HG03066 (cell line): ENCODE measurements around the gene MANBA.
A peak's percentile ranks its signal among the peaks of the same experiment; 100 is the strongest.
"Not testable (repeated sequence)": the region's sequence is repeated elsewhere in the genome, so short reads cannot be mapped to it uniquely, and the experiment has no call there.

Experiments used
- ATAC-seq: cut with Tn5 transposase; IDR thresholded peaks from one replicate; pipeline ENCODE4 v1.9.1; 2021; ENCODE audit warnings: low read depth; ENCODE audit not compliant: unreplicated experiment

The MANBA gene

GRCh38 chr4:102764901-102765300, 4.1 kb upstream of the MANBA start:
- no peak for ATAC-seq

GRCh38 chr4:102761906-102762305, 1.1 kb upstream of the MANBA start:
- ATAC-seq = no peak

DNA sequence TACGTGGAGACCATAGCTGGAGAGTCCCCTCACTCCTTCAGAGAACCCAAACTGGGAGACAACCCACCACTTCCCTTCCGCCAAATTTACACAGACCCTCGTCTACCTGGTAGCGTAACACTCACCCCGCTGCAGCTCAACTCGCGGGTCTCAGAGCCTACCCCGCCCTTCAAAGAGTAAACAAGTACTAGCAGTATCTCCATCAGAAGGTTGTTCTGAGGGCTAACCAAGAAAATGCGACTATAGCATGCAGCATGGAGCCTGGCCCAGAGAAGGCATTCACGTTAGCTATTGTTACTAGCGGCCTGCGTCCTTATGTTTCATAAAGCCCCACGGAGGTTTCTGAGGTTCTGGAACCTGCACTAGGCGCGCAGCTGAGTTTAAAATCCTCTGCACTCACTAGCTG, 531 bp upstream of the MANBA start:
- ATAC-seq = peak; percentile 12

DNA sequence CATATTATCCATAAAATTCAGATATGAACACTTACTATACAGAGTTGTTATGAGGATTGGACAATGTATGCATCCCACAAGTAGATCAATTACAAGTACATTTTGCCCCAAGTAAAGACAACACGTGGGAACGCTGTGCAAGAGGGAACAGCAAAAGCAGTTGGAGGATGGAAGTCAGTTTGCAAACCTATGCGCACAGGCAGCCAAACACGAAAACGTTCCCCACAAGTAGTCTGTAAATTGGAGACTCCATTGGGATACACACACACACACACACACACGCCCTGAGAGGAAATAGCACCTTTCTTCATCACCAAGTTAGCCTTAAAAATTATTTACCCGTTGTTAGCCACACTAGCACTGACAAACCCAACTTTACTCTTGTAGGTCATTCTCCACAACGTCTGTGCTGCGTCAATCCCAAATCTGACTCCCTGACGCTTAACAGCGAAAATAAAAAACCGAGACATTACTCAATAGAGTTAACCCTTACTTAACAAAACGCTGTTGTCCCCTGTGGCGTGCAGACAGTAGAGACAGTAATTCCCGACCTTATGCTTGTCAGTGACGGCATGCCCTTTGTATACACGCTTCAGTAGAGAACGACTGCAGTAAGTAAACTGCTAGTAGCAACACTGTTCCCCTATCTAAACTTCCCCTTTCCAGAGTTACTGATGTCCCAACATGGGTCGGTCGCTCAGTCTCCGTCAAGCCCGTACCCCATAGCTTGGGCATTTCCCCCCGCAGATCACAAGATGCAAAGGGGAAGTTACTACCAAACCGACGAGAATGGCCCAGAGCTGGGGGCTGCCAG, 730 bp downstream of the MANBA start:
- ATAC-seq = peak; percentile 54

GRCh38 chr4:102758241-102759160, 2.3 kb downstream of the MANBA start:
- ATAC-seq = no peak

- no peak for ATAC-seq
These were observed 3.1 kb downstream of the MANBA start for GRCh38 chr4:102757681-102758080.

GRCh38 chr4:102754044-102754443, 6.7 kb downstream of the MANBA start:
- ATAC-seq = no peak

DNA sequence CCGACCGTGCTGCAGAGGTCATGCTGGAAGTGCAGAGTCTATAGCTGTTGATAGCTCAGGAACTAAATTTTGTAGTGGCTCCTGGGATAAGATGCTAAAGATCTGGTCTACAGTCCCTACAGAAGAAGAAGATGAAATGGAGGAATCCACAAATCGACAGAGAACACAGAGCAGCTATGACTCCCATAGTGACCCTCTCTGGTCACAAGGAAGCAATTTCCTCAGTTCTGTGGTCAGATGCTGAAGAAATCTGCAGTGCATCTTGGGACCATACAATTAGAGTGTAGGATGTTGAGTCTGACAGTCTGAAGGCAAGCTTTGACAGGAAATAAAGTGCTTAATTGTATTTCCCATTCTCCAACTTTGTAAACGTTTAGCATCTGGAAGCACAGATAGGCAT, 8.8 kb downstream of the MANBA start:
- no peak for ATAC-seq

DNA sequence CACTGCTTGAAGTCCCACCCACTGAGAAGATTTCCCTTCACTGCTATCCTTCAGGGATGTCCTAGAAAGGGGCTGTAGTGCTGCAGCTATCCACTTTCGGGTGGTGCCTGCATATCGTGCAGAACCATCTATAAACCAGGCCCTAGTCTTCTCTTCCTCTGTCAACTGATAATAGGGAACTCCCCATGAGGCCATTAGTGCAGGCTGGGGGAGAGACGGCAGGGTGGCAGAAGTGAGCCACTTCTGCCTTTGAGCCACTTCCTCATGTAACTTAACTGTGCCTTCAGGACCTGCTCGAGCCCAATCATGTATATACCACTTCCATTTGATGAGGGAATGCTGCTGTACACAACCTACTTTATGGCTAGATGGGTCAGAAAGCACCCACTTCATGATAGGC, 17.4 kb downstream of the MANBA start:
- peak; percentile 98 for ATAC-seq

DNA sequence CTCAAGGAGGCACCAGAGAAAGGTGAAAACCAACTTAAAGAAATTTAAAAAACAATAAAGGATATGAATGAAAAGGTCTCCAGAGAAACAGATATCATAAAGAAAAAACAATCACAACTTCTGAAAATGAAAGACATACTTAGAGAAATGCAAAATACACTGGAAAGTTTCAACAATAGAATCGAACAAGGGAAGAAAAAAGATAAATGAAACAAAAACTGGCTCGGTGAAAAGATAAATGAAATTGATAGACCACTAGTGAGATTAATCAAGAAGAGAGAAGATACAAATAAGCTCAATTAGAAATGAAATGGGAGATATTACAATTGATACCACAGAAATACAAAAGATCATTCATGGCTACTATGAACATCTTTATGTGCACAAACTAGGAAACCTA, 22.0 kb downstream of the MANBA start:
- ATAC-seq = not testable (repeated sequence)

DNA sequence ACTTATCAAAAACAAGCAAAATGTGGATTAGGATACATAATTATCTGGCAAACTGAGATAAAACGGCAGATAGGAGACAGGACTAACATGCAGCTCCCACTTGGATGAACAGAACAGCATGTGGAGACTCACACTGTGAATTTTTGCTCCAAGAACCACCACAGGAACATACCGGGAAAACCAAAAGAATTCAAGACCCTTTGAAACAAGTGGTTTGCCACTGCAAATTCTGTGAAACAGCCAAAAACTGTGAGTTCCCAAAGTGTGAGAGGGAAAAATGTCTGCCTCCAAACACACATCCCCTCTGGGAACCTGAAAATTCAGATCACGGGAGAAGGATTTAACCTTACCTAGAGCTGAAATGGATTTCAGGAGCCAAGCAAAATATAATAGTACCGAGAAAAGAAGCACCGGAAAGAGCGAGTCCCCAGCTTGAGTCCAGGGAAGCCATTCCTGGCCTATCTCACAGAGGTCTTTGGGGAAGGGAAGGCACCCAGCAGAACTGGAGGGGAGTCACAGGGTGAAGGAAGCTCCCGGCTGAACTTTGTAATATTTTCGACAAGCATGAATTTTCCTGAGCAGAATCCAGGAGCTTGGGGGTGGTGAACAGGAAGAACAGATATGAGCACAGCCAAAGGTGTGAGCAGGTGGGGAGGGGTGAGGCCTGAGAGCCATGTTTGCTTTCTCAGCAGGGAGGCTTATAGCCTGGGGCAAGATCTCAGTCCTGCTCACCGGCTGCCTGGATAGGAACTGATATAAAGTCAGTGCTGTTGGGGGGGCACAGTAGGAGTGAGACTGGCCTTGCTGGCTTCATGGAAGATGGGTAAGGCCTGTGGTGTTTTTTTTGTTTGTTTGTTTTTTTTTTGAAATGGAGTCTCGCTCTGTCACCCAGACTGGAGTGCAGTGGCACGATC, 23.9 kb downstream of the MANBA start:
- ATAC-seq = no peak

- no peak for ATAC-seq
These were observed 25.2 kb downstream of the MANBA start for GRCh38 chr4:102735582-102735981.

GRCh38 chr4:102734591-102735385, 26.0 kb downstream of the MANBA start:
- ATAC-seq = peak; percentile 99

- ATAC-seq = no peak
These were observed 26.7 kb downstream of the MANBA start for GRCh38 chr4:102734116-102734515.

DNA sequence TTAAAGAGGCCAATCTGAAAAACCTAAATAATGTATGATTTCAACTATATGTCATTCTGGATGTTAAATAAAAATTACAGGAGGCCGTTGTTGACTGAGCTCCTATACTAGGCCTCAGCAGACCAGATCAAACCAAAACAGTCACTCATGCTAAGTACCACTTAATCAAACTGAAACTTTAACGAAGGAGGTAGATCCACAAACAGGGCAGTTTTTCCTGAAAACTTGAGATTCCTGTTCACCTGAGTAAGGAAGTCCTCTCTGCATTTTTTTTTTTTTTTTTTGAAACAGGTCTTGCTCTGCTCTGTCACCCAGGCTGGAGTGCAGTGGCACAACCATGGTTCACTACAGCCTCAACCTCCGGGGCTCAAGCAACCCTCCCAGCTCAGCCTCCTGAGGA, 27.7 kb downstream of the MANBA start:
- ATAC-seq = no peak

GRCh38 chr4:102732678-102733077, 28.1 kb downstream of the MANBA start:
- no peak for ATAC-seq

GRCh38 chr4:102730968-102731533, 29.7 kb downstream of the MANBA start:
- no peak for ATAC-seq

DNA sequence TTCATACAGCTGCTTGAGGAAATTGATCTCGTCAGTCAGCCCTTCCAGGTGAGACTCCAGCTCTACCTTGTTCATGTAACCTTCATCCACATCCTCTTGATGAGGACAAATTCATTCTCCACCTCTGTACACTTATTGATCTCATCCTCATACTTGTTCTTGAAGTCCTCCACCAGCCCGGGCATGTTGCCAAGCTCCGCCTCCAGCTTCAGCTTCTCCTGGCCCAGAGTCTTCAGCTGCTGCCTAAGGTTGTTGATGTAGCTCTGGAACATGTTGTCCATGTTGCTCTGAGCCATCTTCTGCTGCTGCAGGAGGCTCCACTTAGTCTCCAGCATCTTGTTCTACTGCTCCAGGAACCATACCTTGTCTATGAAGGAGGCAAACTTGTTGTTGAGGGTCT, 31.3 kb downstream of the MANBA start:
- ATAC-seq = not testable (repeated sequence)

GRCh38 chr4:102726919-102727318, 33.8 kb downstream of the MANBA start:
- not testable (repeated sequence) for ATAC-seq
